ENCODE data around the gene AACS.

DNA sequence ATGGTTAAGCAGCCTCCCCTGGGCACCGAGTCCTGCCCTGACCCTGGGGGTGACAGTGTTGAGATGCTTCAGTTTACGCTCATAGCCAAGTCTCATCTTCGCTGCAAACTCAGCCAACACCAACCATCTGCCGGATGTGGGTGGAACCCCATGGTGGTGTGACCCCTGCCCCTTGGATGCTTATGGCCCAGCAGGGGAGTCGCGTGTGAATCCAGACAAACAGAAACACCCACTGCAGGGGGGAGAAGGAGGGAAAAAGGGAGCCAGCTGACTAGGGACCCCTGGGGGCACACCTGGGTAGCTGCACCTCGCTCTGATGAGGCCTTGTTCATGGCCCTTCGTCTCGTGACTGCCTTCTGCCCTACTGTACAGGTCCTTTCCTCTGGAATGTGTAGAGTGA lies 23.8 kb downstream of the AACS start:
- no peak for TF ChIP-seq EZH2 (IDR thresholded peaks at IDR 0.05; ENCODE audit: borderline replicate concordance)
- TF ChIP-seq, protein P1, sequence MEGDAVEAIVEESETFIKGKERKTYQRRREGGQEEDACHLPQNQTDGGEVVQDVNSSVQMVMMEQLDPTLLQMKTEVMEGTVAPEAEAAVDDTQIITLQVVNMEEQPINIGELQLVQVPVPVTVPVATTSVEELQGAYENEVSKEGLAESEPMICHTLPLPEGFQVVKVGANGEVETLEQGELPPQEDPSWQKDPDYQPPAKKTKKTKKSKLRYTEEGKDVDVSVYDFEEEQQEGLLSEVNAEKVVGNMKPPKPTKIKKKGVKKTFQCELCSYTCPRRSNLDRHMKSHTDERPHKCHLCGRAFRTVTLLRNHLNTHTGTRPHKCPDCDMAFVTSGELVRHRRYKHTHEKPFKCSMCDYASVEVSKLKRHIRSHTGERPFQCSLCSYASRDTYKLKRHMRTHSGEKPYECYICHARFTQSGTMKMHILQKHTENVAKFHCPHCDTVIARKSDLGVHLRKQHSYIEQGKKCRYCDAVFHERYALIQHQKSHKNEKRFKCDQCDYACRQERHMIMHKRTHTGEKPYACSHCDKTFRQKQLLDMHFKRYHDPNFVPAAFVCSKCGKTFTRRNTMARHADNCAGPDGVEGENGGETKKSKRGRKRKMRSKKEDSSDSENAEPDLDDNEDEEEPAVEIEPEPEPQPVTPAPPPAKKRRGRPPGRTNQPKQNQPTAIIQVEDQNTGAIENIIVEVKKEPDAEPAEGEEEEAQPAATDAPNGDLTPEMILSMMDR (IDR thresholded peaks at IDR 0.05; ENCODE audit: poor library complexity) = no peak
- no peak for TF ChIP-seq EZH2phosphoT487 (IDR thresholded peaks at IDR 0.05; ENCODE audit: low read depth, severe bottlenecking, unreplicated experiment)

Measured in hepatocyte (in vitro differentiated cells).